HepG2 (cell line): Measurements from ENCODE around the gene TNFRSF6B. TPM values are rescaled to one million over a fixed set of nuclear protein-coding genes. Genes with fewer than 3 reads are reported as not detected.

Experiments used
- BCL3 ChIP-seq: sonication (generic); formaldehyde crosslinking; IDR thresholded peaks from 2 replicates; pipeline ENCODE4 v1.5.1; 2020; ENCODE audit warnings: mild to moderate bottlenecking, missing genetic modification reagents, moderate library complexity
- CSRNP1 ChIP-seq: sonication (generic); formaldehyde crosslinking; IDR thresholded peaks from 2 replicates; pipeline ENCODE4 v1.8.1; 2023; ENCODE audit warnings: mild to moderate bottlenecking, missing genetic modification reagents
- JUNB ChIP-seq: sonication (generic); formaldehyde crosslinking; IDR thresholded peaks from 2 replicates; pipeline ENCODE4 v1.8.0; 2022; ENCODE audit warnings: missing genetic modification reagents, mild to moderate bottlenecking, borderline replicate concordance
- NCOA5 ChIP-seq: sonication (generic); formaldehyde crosslinking; IDR thresholded peaks from 2 replicates; pipeline ENCODE4 v1.4.0; 2020; ENCODE audit warnings: missing genetic modification reagents
- NCOR1 ChIP-seq: fragments of 200-600 bp; sonication (generic); IDR thresholded peaks from 2 replicates; pipeline ENCODE4 v1.7.0; 2017; ENCODE audit warnings: antibody characterized with exemption, low read length, borderline replicate concordance
- NR0B2 ChIP-seq: sonication (generic); formaldehyde crosslinking; IDR thresholded peaks from 2 replicates; pipeline ENCODE4 v1.4.0; 2020; ENCODE audit warnings: mild to moderate bottlenecking, missing genetic modification reagents
- STAT5B ChIP-seq: sonication (generic); formaldehyde crosslinking; IDR thresholded peaks from 2 replicates; pipeline ENCODE4 v1.4.0; 2020; ENCODE audit warnings: missing genetic modification reagents
- TBX3 ChIP-seq: fragments of 450-650 bp; IDR thresholded peaks from 2 replicates; pipeline ENCODE4 v1.6.1; 2017; ENCODE audit warnings: antibody characterized with exemption, mild to moderate bottlenecking, inconsistent platforms, borderline replicate concordance
- ZBED4 ChIP-seq: sonication (generic); formaldehyde crosslinking; IDR thresholded peaks from 2 replicates; pipeline ENCODE4 v1.4.0; 2020; ENCODE audit warnings: missing genetic modification reagents, borderline replicate concordance
- ZBTB14 ChIP-seq: sonication (generic); formaldehyde crosslinking; IDR thresholded peaks from 2 replicates; pipeline ENCODE4 v1.4.0; 2020; ENCODE audit warnings: missing genetic modification reagents
- ZSCAN20 ChIP-seq: sonication (generic); formaldehyde crosslinking; IDR thresholded peaks from 2 replicates; pipeline ENCODE4 v1.4.0; 2020; ENCODE audit warnings: missing genetic modification reagents, mild to moderate bottlenecking, borderline replicate concordance
- polyA plus RNA-seq, 8 experiments: library from polyadenylated mRNA; depleted of rRNA in 3 of 8; stranded (reverse) in 7 of 8; unstranded in 1 of 8; fragments of >200 nt; fragmentation: Illumina TruSeq in 4 of 8; extraction: Trizol in 4 of 8; gene quantifications; 2 replicates each; pipeline versions ENCODE4 v1.2.1 to v1.2.3, GENCODE V29; 2011 to 2016; ENCODE audit warnings: low read depth in 4 of 8, missing spikeins in 1 of 8, mixed read lengths in 1 of 8; ENCODE audit not compliant: insufficient read depth in 1 of 8
- total RNA-seq, 5 experiments: library from RNA; depleted of rRNA; stranded (reverse); fragments of >200 nt; fragmentation: Illumina TruSeq; extraction: Trizol; gene quantifications; 2 replicates each; pipeline ENCODE4 v1.2.3, GENCODE V29; 2016; ENCODE audit warnings: low read depth in 1 of 5
- TF ChIP-seq, protein P1 (sequence below): sonication (generic); formaldehyde crosslinking; IDR thresholded peaks from 2 replicates; pipeline ENCODE4 v1.5.0; 2020; ENCODE audit warnings: mild to moderate bottlenecking, missing genetic modification reagents, borderline replicate concordance
- TF ChIP-seq, protein P2 (sequence below): sonication (generic); formaldehyde crosslinking; IDR thresholded peaks from 2 replicates; pipeline ENCODE4 v1.8.0; 2022; ENCODE audit warnings: mild to moderate bottlenecking, missing genetic modification reagents; ENCODE audit not compliant: insufficient replicate concordance

Gene TNFRSF6B
- total and polyA plus RNA-seq, 2 of the 13 experiments (the other 11 are each of a cell fraction or from before 2014, with no cell fraction given) = 0.24 TPM; not detected in 1

DNA sequence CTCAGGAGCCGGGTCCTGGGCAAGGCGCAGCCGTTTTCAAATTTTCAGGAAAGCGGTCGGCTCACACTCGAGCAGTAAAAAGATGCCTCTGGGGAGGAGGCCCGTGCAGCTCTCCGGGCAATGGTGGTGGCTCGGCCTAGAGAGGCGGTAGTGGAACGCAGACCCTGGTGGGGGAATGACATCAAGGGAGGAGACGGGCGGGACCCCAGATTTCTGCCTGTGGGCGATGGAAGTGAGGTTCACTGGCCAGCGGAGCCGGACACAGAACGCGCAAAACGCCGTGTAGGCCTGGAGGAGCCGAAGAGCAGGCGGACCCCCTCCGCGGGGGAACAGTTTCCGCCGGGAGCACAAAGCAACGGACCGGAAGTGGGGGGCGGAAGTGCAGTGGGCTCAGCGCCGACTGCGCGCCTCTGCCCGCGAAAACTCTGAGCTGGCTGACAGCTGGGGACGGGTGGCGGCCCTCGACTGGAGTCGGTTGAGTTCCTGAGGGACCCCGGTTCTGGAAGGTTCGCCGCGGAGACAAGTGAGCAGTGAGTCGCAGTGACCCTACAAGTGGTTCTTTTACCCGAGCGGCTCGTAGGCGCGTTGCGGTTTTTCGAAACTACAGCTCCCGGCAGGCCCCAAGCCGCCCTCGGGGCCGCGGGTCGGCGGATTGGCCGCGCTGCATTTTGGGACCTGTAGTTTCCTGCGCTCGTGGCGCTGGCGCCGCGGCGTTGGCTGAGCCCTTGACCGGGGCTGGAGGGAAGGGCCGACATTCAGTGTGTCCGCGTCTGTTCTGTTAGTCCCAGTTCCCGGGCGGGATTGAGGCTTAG lies 38.3 kb upstream of the TNFRSF6B start, which contains the start of gene RTEL1 (continued):
- TF ChIP-seq CSRNP1 (CRISPR knock-in tag) (peak; percentile 85), NCOR1 (peak; percentile 72; the same call in 1 of the 2 replicates), NR0B2 (CRISPR knock-in tag) (peak; percentile 74; the same call in 1 of the 2 replicates), ZBTB14 (peak; percentile 85), NCOA5 (CRISPR knock-in tag) (peak; percentile 91; the same call in 1 of the 2 replicates), BCL3 (no peak; the same call in none of the 2 replicates), ZBED4 (peak; percentile 70), ZSCAN20 (CRISPR knock-in tag) (0 out of 2 replicates have a peak, but pooled peaks have one; percentile 65), JUNB (CRISPR knock-in tag) (no peak), STAT5B (CRISPR knock-in tag) (peak; percentile 96; the same call in 1 of the 2 replicates), TBX3 (no peak)
- TF ChIP-seq, protein P1, sequence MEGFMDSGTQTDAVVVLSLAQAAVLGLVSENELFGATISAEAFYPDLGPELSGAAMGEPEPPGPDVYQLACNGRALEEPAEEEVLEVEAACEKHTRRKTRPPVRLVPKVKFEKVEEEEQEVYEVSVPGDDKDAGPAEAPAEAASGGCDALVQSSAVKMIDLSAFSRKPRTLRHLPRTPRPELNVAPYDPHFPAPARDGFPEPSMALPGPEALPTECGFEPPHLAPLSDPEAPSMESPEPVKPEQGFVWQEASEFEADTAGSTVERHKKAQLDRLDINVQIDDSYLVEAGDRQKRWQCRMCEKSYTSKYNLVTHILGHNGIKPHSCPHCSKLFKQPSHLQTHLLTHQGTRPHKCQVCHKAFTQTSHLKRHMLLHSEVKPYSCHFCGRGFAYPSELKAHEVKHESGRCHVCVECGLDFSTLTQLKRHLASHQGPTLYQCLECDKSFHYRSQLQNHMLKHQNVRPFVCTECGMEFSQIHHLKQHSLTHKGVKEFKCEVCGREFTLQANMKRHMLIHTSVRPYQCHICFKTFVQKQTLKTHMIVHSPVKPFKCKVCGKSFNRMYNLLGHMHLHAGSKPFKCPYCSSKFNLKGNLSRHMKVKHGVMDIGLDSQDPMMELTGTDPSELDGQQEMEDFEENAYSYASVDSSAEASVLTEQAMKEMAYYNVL (CRISPR knock-in tag) = peak; percentile 45; the same call in 1 of the 2 replicates
- TF ChIP-seq, protein P2, sequence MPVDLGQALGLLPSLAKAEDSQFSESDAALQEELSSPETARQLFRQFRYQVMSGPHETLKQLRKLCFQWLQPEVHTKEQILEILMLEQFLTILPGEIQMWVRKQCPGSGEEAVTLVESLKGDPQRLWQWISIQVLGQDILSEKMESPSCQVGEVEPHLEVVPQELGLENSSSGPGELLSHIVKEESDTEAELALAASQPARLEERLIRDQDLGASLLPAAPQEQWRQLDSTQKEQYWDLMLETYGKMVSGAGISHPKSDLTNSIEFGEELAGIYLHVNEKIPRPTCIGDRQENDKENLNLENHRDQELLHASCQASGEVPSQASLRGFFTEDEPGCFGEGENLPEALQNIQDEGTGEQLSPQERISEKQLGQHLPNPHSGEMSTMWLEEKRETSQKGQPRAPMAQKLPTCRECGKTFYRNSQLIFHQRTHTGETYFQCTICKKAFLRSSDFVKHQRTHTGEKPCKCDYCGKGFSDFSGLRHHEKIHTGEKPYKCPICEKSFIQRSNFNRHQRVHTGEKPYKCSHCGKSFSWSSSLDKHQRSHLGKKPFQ (CRISPR knock-in tag) = peak; percentile 68
